ENCODE results near the gene SNX8. TPM values are rescaled to one million over a fixed set of nuclear protein-coding genes. Genes with fewer than 3 reads are reported as not detected.

The SNX8 gene
- total and polyA plus RNA-seq, 9 of the 15 experiments (the other 6 are each of a cell fraction or from before 2014, with no cell fraction given), result 2.7 to 51.6 (median 16.9) TPM

GRCh38 chr7:2239242-2239641, 75.0 kb downstream of the SNX8 start:
- FAIRE-seq (no peak), ATAC-seq (no peak), DNase-seq (ENCODE audit: extremely low read depth in 1 of 4, low spot score in 3 of 4) (no peak)
- H3K9me1 ChIP-seq (ENCODE audit: control insufficient read depth, insufficient read depth, low read length), result no peaks in the 10 kb centered on the region
- 94% methylated on average over 9 of the region's 17 CpGs for WGBS (ENCODE audit: insufficient coverage, low coverage, missing lambda C conversion rate)
- no TSS peak for BruUV-seq (replicated peaks)
- H3K9ac ChIP-seq (ENCODE audit: insufficient read depth in 1 of 2, low read depth in 2 of 2, low read length in 2 of 2), result peak overlapping the region in 1 of 2 experiments; percentile 47; a peak in 2 of 4 replicates
- TF ChIP-seq IRF2 (CRISPR knock-in tag; IDR thresholded peaks at IDR 0.05) (no peak), ZNF395 (CRISPR knock-in tag; IDR thresholded peaks at IDR 0.05) (no peak), TAF15 (IDR thresholded peaks at IDR 0.05; ENCODE audit: low read depth, low read length) (0 out of 2 replicates have a peak, but pooled peaks have one; percentile 39), ZNF764 (CRISPR knock-in tag; IDR thresholded peaks at IDR 0.05; ENCODE audit: low read depth) (no peak)
- H3K4me1 ChIP-seq (replicated peaks in 1 of 2; ENCODE audit: control insufficient read depth in 2 of 2, insufficient read depth in 2 of 2, low read length in 2 of 2), result peaks cover 8 to 33% of the 10 kb centered on the region in 2 experiments; a peak in 3 of 5 replicates
- no peak overlapping the region for H3K4me3 ChIP-seq
- H3K79me2 ChIP-seq (ENCODE audit: control insufficient read depth, insufficient read depth, low read length), result peaks cover 45% of the 10 kb centered on the region
- no peaks in the 10 kb centered on the region for H3K27me3 ChIP-seq (ENCODE audit: control insufficient read depth in 2 of 2, insufficient read depth in 2 of 2, low read length in 2 of 2)
- peaks cover 59% of the 10 kb centered on the region; the same call in 2 of the 3 replicates for H3K36me3 ChIP-seq (ENCODE audit: control insufficient read depth, insufficient read depth, low read length)
- no peak overlapping the region for H3K4me2 ChIP-seq (ENCODE audit: insufficient read depth, low read length)
- intact Hi-C loops (cut with micrococcal nuclease), result no loop called here
- H3K9me3 ChIP-seq (replicated peaks; ENCODE audit: control insufficient read depth, insufficient read depth, low read depth, low read length), result no peaks in the 10 kb centered on the region
- no peak overlapping the region for H2AFZ ChIP-seq (ENCODE audit: low read depth, low read length)
- in situ Hi-C loops (cut with MboI), result no loop called here
- ChIA-PET POLR2A (interaction anchor here (0.6 kb wide), 1 partner anchor 435 kb away, joined by 3 read pairs; no protein-coding TSS in a partner anchor), CTCF (ENCODE audit: low intra/inter-chr PET ratio) (no interaction called here)
- no peak overlapping the region for H3K27ac ChIP-seq (ENCODE audit: extremely low read depth, low read depth, low read length)
- H4K20me1 ChIP-seq (replicated peaks; ENCODE audit: control insufficient read depth, insufficient read depth, low read length), result no peaks in the 10 kb centered on the region

All from K562 (cell line).